Fibroblast of skin of abdomen (primary cell): ENCODE measurements around the gene PHKB.

Experiments
- DNase-seq: peaks from one replicate; pipeline ENCODE4 v3.0.0-alpha.2; 2013

PHKB gene

GRCh38 chr16:47732523-47733111, 271.5 kb downstream of the PHKB start:
- DNase-seq = peak; percentile 97

- DNase-seq = no peak
Measured at GRCh38 chr16:47734081-47734857, 273.1 kb downstream of the PHKB start.

GRCh38 chr16:47734987-47735594, 274.0 kb downstream of the PHKB start:
- DNase-seq = no peak

- no peak for DNase-seq
Measured at GRCh38 chr16:47750371-47750770, 289.2 kb downstream of the PHKB start.
